HepG2 (cell line): ENCODE measurements around the gene RPF1. TPM values are rescaled to one million over a fixed set of nuclear protein-coding genes. Genes with fewer than 3 reads are reported as not detected.

ENCODE experiments used
- ARID4A ChIP-seq: sonication (generic); formaldehyde crosslinking; IDR thresholded peaks from 2 replicates; pipeline ENCODE4 v1.5.0; 2020; ENCODE audit warnings: mild to moderate bottlenecking, missing genetic modification reagents, borderline replicate concordance
- ATRX ChIP-seq: sonication (generic); formaldehyde crosslinking; IDR thresholded peaks from 2 replicates; pipeline ENCODE4 v1.4.0; 2020; ENCODE audit warnings: missing genetic modification reagents, borderline replicate concordance
- EZH2 ChIP-seq: conservative IDR thresholded peaks from 2 replicates; pipeline ENCODE4 v1.6.1; 2012; ENCODE audit warnings: mild to moderate bottlenecking, low read depth, low read length, moderate library complexity
- NFYC ChIP-seq: IDR thresholded peaks from 2 replicates; pipeline ENCODE4 v1.6.1; 2016; ENCODE audit warnings: missing genetic modification reagents, missing compliant biosample characterization
- PITX1 ChIP-seq: sonication (generic); formaldehyde crosslinking; IDR thresholded peaks from 2 replicates; pipeline ENCODE4 v1.5.1; 2020; ENCODE audit warnings: mild to moderate bottlenecking, missing genetic modification reagents
- TBP ChIP-seq: sonication (generic); formaldehyde crosslinking; IDR thresholded peaks from 2 replicates; pipeline ENCODE4 v1.5.0; 2020; ENCODE audit warnings: missing genetic modification reagents
- WIZ ChIP-seq: sonication (generic); formaldehyde crosslinking; IDR thresholded peaks from 2 replicates; pipeline ENCODE4 v1.5.1; 2020; ENCODE audit warnings: mild to moderate bottlenecking, missing genetic modification reagents
- ZBTB42 ChIP-seq: sonication (generic); formaldehyde crosslinking; IDR thresholded peaks from 2 replicates; pipeline ENCODE4 v1.5.0; 2020; ENCODE audit warnings: mild to moderate bottlenecking, missing genetic modification reagents
- ZNF552 ChIP-seq: sonication (generic); formaldehyde crosslinking; IDR thresholded peaks from 2 replicates; pipeline ENCODE4 v1.9.0; 2022; ENCODE audit warnings: missing genetic modification reagents, mild to moderate bottlenecking, borderline replicate concordance
- ZNF790 ChIP-seq: sonication (generic); formaldehyde crosslinking; IDR thresholded peaks from 2 replicates; pipeline ENCODE4 v1.8.0; 2022; ENCODE audit warnings: missing genetic modification reagents, mild to moderate bottlenecking, borderline replicate concordance
- polyA plus RNA-seq, 8 experiments: library from polyadenylated mRNA; depleted of rRNA in 3 of 8; stranded (reverse) in 7 of 8; unstranded in 1 of 8; fragments of >200 nt; fragmentation: Illumina TruSeq in 4 of 8; extraction: Trizol in 4 of 8; gene quantifications; 2 replicates each; pipeline versions ENCODE4 v1.2.1 to v1.2.3, GENCODE V29; 2011 to 2016; ENCODE audit warnings: low read depth in 4 of 8, missing spikeins in 1 of 8, mixed read lengths in 1 of 8; ENCODE audit not compliant: insufficient read depth in 1 of 8
- total RNA-seq, 5 experiments: library from RNA; depleted of rRNA; stranded (reverse); fragments of >200 nt; fragmentation: Illumina TruSeq; extraction: Trizol; gene quantifications; 2 replicates each; pipeline ENCODE4 v1.2.3, GENCODE V29; 2016; ENCODE audit warnings: low read depth in 1 of 5

The RPF1 gene
- total and polyA plus RNA-seq, 2 of the 13 experiments (the other 11 are each of a cell fraction or from before 2014, with no cell fraction given), result 23.0 to 39.0 TPM

DNA sequence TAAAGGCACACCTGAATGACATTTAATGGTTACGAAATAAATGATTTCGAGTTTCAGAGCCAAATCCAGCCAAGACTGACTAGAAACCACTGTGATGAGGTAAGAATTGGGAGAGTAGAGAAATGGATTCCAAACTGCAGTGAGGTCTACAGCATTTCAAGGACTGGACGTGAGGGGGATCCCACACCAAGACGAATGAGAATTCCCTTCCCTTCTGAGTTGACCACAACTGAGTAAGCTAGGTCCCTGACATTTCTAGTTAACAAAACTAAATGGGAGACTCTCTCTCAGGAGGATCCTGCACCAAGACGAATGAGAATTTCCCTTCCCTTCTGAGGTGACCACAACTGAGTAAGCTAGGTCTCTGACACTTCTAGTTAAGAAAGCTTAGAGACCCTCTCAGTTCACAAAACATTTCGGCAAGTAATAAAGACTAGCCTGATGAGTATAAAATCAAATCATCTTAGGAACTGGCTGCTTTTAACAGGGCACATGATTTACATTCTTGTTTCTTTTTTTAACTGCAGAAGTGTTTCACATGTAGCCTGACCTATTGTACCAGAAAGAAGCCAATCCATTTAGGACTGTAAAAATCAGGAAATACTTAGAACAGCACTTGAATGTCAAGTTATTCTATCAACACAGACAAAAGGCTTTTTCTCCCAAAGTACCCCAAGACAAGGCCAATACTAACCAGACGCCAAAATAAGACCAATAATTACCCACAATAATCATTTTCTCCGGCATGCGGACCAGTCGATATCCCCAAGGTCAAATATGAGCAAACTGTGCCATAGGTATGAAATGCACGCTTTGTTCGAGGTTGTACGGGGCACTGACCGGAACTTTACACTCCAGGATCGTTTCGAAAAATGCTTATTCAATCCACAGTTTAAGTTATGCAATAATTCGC lies 25.8 kb downstream of the RPF1 start (continued):
- no peak for TF ChIP-seq WIZ
- TF ChIP-seq ATRX, result no peak
- no peak for TF ChIP-seq EZH2
- no peak; the same call in 1 of the 2 replicates for TF ChIP-seq ARID4A (CRISPR knock-in tag)
- no peak for TF ChIP-seq ZNF552 (CRISPR knock-in tag)
- TF ChIP-seq NFYC (CRISPR knock-in tag), result no peak
- TF ChIP-seq ZNF790 (CRISPR knock-in tag), result 0 out of 2 replicates have a peak, but pooled peaks have one; percentile 46
- no peak for TF ChIP-seq ZBTB42
- no peak for TF ChIP-seq TBP (CRISPR knock-in tag)
- no peak for TF ChIP-seq PITX1 (CRISPR knock-in tag)
